ENCODE measurements around the gene UNC13D.
"Not testable (repeated sequence)": the region's sequence is repeated elsewhere in the genome, so short reads cannot be mapped to it uniquely, and the experiment has no call there.

GRCh38 chr17:75851693-75851991 lies 7.4 kb upstream of the UNC13D start:
- TF ChIP-seq YY1 (IDR thresholded peaks at IDR 0.05; ENCODE audit: insufficient read depth, insufficient read length); ZNF274 (IDR thresholded peaks at IDR 0.05; ENCODE audit: low read depth, low read length): not testable (repeated sequence)
